T-helper 9 cell (primary cell): ENCODE measurements around the gene LYPD1.

ENCODE experiments used
- DNase-seq: peaks from one replicate; pipeline ENCODE4 v3.0.0-alpha.2; 2020

Gene LYPD1

DNA sequence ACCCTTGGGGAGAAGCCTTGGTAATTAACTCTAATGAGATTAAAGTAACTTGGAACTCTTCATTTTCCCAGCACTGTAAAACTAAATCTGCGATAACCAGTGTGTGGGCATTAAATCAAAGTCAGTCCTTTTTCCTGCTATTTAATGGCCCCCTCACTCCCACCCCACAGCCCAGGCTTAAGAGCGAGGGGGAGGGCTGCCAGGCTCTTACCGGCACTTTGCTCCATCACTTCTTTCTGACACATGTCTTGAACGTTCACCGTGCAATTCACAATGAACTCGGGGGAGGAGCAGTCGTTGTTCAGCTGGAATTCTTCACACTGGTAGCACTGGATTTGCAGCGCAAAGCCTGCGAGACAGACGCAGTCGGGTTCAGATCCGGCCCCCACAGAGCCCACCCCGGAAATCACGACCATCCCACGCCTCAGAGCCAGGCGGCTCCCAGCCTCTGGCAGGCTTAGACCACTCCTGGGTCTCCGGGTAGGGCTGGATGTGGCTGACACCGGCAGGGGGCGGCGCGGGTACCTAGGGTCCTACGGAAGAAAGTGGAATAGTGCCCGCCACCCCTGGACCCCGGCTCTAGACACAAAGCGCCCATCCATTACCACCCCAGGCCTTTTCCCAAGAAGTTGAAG lies 1.7 kb downstream of the LYPD1 start:
- no peak for DNase-seq

DNA sequence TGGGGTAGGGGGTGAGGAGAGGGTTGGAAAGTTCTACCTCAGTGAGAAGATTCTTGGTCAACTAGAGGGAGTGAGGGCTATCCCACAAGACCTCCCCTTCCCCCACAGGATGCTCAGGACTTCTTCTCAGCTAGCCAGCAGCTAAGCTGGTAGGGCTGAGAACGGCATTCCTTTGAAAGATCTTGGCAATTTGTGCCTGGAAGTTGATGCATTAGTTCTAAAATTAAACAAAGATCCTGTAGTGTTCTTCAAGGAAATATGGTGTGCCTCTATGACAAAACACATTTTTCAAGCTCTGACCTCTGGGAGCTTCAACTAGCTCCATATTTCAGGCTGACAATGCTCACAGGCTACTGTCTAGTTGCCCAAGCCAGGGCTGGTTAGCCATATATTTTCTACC lies 2.3 kb downstream of the LYPD1 start:
- no peak for DNase-seq

DNA sequence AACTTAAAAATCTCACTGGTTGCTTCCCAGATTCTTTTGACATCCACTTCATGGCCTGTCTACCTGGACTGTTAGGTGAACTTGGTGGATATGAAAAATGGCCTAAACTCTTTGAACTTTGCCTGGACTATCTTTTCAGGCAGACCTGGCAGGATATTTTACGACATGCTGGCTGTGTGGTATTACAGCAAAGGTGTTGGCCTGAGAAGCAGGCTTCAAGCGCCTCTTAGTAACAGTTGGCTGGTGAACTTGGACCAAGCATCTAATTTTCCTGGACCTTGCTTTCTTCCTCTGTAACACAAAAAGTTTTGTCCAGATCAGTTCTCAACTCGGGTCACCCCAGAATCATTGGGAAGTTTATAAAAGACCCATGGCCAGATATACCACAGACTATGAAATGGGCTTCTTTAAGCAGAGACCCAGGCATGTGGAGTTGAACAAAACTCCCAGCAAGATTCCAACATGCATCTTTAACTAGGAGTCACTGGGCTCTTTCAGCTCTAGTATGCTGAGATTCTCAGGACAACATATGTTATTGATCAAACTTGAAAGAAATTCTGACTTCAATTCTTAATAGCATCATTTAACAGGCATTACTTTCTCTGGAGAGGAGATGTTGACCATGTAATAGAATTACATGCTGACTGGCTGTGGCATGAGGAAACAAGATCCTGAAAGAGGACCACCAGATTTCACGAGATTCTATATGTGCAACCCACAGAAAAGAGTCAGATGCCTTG lies 4.4 kb downstream of the LYPD1 start:
- DNase-seq: no peak

DNA sequence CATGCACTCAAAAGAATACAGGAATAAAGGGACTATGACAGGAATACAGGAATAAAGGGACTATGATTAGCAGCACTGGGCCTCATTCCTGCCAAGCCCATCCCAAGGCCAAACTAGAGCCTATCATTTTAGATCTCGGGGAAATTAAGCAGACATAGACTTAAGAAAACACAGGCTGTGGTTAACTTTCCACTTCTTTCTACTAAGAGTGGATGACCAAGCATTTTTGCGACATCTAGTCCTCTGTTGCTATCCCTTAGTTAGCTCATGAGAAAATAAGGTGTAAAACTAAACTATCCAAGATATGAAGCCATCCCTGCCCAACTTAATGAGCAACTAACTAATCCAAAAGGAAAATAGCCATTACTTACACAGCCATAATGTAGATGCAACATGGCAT lies 5.9 kb downstream of the LYPD1 start:
- no peak for DNase-seq

GRCh38 chr2:132662732-132663131 lies 7.3 kb downstream of the LYPD1 start:
- no peak for DNase-seq

GRCh38 chr2:132659331-132659730 lies 10.7 kb downstream of the LYPD1 start:
- DNase-seq: no peak

GRCh38 chr2:132656266-132656975 lies 13.6 kb downstream of the LYPD1 start:
- DNase-seq: no peak

DNA sequence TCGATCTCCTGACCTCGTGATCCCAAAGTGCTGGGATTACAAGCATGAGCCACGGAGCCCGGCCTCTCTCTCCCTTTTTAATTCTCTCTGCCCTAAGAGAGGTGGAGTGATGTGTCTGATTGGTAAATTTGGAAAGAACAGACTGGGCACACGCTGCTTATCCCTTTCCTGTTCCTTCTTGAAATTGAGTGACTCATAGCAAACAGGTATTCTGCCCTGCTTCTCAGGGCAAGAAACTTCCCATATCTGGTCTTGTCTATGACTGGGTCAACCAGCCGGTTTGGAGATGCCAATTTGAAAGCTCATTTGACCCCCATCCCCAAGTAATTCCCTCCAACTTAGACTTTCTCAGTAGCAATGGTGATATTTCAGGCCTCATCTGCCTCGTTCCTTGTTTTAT lies 15.0 kb downstream of the LYPD1 start:
- DNase-seq: no peak

- no peak for DNase-seq
Measured at GRCh38 chr2:132654335-132654734, 15.7 kb downstream of the LYPD1 start.

DNA sequence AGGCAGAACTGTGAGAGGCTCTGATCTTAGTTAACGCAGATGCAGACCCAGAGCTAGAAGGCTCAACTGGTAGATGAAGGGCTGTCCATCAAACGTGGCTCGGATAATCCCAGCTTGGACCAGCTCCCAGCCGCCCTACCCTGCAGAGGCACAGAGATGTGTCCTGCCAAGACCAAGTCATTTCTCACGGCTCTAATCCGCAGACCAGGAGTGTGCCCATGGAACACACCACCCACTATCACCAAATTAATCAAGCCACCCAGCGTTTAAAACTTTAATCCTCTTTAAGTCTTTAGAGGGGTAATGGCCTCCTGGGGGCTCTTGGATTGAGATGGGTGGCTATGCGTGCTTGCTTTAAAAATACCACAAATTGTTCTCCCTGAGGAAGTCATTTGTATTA lies 17.5 kb downstream of the LYPD1 start:
- DNase-seq: no peak

DNA sequence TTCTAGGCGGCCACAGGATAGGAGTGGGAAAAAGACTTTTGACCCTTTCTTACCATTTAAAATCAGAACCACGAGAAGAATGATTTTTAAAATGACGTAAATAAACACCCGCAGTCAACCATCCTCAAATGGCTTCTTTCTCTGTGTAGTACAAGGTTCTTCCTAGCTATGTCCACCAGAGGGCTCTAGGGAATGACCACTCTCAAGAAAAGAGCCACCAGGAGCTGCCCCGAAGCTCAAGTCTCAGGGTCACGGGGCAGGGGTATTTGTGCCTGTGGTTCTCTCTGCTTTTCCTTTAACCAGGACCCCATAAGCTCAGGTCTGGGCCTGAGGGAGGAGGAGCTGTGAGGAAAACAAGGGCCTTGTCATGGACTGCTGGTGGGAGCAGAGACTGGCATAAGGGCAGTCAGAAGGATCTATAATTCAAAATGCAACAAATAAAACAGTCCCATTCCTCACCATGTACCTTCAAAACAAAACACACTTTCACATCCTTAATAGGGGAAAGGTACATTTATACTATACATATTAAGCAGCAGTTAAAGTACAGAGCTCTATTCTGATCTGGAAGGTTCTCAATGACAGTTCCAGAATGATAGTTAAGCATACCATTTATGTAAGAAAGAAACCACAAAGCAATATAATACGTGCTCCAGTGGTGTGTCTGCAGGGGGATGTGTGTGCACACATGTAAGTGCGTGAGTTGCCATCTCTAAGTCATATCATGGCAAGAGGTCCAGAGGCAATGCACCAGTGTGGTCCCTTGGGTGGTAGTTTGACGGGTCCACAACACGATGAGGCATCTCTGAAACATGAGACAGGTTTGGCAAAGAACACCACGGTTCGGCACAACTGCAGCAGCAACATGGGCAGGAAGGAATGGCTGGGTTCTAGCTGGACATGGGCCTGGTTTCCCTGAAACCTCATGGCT lies 18.6 kb downstream of the LYPD1 start:
- no peak for DNase-seq

DNA sequence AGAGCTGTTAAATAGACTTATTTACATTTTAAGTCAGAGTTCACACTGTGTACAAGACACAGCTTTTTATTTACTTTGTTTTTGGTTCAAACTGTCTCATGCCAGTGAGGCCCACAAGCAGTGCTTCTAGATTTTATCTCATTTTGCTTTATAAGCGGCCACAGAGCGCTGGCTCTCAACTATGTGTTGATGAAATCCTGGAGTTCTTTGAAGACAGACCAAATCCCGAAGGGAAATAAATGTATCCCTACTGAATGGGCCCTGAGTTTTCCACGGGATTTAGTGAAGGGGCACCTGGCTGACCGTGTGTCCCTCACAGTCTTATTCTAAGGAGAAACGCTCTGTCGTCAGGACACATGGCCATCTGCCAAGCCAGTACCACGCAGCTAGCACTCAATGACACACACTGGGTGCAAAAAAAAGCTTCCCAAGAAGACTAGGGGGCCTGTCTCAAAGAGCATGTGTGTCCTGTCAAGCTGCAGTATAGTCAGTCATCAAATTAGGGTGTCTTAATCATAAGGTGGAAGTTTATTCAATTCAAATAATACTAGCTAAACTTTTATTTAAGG lies 23.4 kb downstream of the LYPD1 start:
- DNase-seq: no peak

DNA sequence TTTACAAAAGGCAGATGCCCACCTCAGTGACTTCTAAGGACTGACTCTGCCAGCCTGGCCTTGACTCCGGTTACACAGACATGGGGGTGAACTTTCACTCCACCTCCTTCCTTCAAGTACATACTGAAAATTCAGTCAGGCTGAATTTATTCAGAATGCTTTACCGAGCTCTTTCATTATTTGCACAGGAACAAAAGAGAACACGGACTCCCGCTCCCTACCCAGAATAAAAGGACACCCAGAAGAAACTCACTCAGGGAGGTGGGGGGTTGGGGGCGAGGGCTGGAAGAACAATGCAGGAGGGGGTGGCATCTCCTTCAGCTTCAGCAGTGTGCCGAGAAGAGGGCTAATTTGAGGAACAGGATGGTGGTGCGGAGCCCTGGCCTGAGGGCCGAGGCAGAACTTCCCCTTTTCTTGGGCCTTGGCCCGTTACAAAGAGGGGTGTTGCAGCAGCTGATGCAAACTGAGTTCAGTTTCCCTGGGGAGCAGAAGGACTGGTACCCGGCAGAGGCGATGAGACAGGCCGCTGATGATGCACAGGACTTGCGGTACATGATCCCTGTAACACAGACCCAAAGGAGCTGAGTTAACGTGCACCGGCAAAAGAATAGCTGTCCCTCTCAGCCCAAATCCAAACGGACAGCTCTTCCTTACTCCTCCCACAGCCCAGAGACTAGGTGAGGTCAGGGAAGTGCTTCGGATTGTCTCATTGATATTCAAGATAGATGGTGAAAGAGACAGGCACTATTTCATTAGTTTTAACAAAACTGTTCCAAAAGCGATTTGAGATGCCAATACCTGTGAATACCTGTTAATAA lies 24.1 kb downstream of the LYPD1 start:
- DNase-seq: no peak

- DNase-seq: no peak
Measured at GRCh38 chr2:132645176-132645575, 24.8 kb downstream of the LYPD1 start.

GRCh38 chr2:132642415-132642814 lies 27.6 kb downstream of the LYPD1 start:
- DNase-seq: no peak

GRCh38 chr2:132641819-132642218 lies 28.2 kb downstream of the LYPD1 start:
- no peak for DNase-seq

GRCh38 chr2:132640116-132640515 lies 29.9 kb downstream of the LYPD1 start:
- DNase-seq: no peak

DNA sequence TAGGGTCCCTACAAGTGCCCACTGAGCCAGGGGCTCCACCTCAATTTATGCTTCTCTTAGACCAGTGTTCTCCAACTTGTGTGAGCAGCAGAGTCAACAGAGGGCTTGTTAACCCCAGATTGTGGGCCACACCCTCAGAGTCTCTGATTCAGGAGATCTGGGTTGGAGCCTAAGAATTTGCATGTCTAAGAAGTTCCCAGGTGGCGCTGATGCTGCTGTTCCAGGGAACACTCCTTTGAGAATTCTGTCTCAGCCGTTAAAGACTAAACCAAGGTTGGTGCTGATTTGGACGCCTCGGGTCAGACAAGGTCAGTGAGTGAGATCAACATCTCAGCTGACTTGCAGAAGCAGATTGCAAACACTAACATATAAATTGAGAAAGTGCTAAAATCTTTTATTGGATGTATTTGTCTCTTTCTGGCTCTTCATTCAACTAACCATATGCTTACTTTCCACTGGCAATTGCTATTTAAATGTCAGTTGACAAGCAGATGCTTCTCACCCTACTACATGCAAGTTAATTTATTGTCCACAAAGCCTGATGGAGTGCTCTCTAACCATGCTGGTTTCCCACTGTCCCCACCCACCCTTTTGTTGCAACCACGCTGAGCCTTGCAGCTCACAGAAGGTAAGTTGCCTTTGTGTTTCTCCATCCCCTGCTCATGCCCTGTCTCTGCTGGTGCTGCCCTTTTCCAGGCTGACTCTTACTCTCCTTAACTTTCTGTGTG lies 31.5 kb downstream of the LYPD1 start:
- no peak for DNase-seq

DNA sequence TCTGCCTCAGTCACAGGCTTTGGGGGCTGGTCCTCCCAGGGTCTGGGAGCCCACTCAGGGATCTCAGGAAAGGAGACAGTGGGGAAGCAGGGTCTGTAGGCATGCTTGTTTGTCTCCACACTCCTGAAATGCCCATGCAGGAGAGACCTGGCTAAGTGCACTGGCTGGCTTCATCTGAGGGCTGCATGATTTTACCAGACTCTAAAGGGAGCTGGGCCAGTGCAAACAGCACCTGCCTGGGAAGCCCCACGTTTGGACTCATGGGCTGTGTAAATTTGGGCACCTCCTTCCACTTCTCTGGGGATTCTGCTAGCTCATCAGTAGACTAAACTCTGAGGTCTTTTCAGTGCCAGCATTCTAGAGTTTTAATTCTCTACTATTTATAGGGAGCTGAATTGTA lies 33.7 kb downstream of the LYPD1 start:
- DNase-seq: no peak

DNA sequence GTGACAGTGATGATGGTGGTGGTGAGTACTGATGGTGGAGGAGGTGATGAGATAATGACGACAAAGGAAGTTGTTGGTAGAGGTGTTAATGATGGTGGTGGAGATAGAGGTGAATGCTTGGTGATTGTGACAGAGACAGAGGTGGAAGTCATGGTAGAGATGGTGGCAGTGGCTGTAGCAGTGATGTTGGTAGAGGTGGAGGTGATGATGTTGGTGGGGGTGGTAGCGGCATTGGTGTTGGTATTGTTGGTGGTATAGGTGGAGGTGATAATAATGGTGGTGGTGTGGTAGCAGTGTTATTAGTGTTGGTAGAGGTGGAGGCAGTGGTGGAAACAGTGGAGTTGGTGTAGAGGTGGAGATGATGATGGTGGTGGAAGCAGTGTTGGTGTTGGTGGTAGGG lies 36.4 kb downstream of the LYPD1 start:
- no peak for DNase-seq
